ENCODE results near the gene TARS3. TPM values are rescaled to one million over a fixed set of nuclear protein-coding genes. Genes with fewer than 3 reads are reported as not detected.

Gene TARS3
- total and polyA plus RNA-seq, 2 donors (not counting 1 experiment from before 2014, with no cell fraction given), result 9.7 to 27.0 TPM

- H3K4me1 Mint-ChIP-seq, result no peaks in the 10 kb centered on the region
- CTCF ChIA-PET, result no interaction called here
- no peaks in the 10 kb centered on the region for H4K20me1 ChIP-seq (ENCODE audit: control insufficient read depth, insufficient read depth, low read length, poor library complexity, severe bottlenecking)
Observed at GRCh38 chr15:101609742-101610610, 114.3 kb downstream of the TARS3 start.

More at GRCh38 chr15:101609742-101610610, 114.3 kb downstream of the TARS3 start:
- no peak overlapping the region for H3K4me2 ChIP-seq (replicated peaks; ENCODE audit: low read depth, low read length, poor library complexity, severe bottlenecking)
- TF ChIP-seq EZH2 (IDR thresholded peaks at IDR 0.05; ENCODE audit: borderline replicate concordance, insufficient read depth, low read depth, low read length, poor library complexity, severe bottlenecking), result no peak
- no peak for TF ChIP-seq CTCF (IDR thresholded peaks at IDR 0.05)
- H3K36me3 ChIP-seq (replicated peaks in 1 of 2; ENCODE audit: control extremely low read depth in 1 of 2, control insufficient read depth in 1 of 2, extremely low read depth in 1 of 2, insufficient read depth in 2 of 2, low read length in 1 of 2), result no peaks in the 10 kb centered on the region
- no peak overlapping the region for H3K4me3 Mint-ChIP-seq
- H2AFZ ChIP-seq (ENCODE audit: insufficient read depth, low read depth, low read length, poor library complexity, severe bottlenecking), result no peak overlapping the region
- no peak for ATAC-seq (ENCODE audit: low read depth)
- H3K9ac ChIP-seq (ENCODE audit: low read length), result no peak overlapping the region
- H3K9me3 Mint-ChIP-seq (ENCODE audit: insufficient read depth), result no peaks in the 10 kb centered on the region
- H3K27me3 Mint-ChIP-seq, result peaks cover 2% of the 10 kb centered on the region
- no peaks in the 10 kb centered on the region for H3K79me2 ChIP-seq (ENCODE audit: control insufficient read depth, insufficient read depth, low read length)
- no peak overlapping the region for H3K27ac Mint-ChIP-seq
- DNase-seq, result no peak
- H3K27me3 ChIP-seq (replicated peaks in 1 of 4; ENCODE audit: control extremely low read depth in 1 of 4, control insufficient read depth in 3 of 4, insufficient read depth in 4 of 4, low read length in 3 of 4), result no peaks in the 10 kb centered on the region
- H3K4me1 ChIP-seq (ENCODE audit: control insufficient read depth in 2 of 2, insufficient read depth in 2 of 2, low read length in 2 of 2), result no peaks in the 10 kb centered on the region
- H3K9me3 ChIP-seq (ENCODE audit: control extremely low read depth in 1 of 3, control insufficient read depth in 2 of 3, insufficient read depth in 1 of 3, low read length in 2 of 3), result no peaks in the 10 kb centered on the region
- H3K4me3 ChIP-seq (ENCODE audit: control extremely low read depth in 1 of 5, extremely low read depth in 1 of 5, insufficient read depth in 1 of 5, low read depth in 2 of 5, low read length in 4 of 5), result no peak overlapping the region
- POLR2A ChIA-PET, result no interaction called here
- intact Hi-C loops (cut with micrococcal nuclease), result no loop called here
- 90% methylated on average over 20 of the region's 23 CpGs for WGBS (ENCODE audit: insufficient coverage)
- H3K27ac ChIP-seq (ENCODE audit: low read length in 2 of 2), result no peak overlapping the region
